ENCODE measurements around the gene APOC1.
"Not testable (repeated sequence)": the region's sequence is repeated elsewhere in the genome, so short reads cannot be mapped to it uniquely, and the experiment has no call there.

Gene APOC1

DNA sequence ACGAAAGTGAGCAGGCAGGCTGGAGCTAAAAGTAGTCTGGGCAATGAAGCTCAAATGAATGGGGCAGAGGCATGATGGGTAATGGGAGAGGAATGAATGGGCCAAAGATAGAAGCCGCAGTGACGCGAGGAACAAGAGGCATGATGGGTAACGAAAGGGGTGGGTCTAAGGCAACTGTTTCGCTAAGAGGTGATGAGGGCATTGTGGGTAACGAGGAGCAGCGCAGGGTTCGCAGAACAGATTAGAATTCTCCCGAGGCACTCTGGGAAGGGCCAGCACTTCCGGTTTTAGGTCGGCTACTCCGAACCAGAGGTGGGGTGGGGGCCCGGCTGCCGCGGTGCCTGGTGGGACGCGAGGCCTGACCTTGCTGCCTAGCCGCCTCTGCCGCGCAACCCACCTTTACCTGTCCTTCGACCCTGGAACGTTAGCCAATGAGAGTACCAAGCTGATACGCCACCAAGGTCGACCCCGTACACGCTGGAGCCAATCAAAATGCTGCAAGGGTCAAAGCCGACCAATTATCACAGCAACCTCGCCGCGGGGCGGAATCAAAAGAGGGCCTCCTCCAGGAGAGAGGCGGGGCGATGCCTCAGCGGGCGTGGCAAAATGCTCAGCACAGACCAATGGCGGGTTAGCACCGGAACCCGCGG, 23.9 kb upstream of the APOC1 start:
- DNase-seq = peak; percentile 100

DNA sequence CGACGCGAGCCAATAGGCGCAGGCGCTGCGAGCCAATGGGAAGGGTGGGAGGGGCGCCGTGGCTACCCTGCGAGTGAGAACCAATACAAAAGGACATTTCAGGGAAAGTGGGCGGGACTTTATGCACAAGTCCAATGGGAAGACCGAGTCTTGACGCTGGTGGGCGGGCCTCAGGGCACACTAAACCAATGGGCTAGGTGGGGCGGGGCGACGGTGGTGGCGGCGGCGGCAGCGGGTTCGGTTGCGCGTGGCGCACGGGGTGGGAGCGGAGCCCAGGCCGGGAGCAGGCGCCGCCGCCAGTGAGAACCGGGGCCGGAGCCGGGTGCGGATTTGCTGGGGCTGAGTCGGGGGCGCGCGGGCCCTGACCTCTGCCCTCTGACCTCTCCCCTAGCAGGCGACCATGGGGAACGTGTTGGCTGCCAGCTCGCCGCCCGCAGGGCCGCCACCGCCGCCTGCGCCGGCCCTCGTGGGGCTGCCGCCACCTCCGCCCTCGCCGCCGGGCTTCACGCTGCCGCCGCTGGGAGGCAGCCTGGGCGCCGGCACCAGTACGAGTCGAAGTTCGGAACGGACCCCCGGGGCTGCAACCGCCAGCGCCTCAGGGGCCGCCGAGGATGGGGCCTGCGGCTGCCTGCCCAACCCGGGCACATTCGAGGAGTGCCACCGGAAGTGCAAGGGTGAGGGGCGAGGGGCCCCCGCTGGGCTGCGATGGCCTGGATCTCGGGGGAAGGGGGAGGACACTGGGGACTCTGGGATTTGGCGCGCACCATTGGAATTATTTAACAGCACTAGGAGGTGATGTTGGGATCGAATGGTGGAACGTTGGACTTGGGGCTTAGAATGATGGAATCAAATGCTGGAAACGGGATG, 23.2 kb upstream of the APOC1 start, which contains the start of gene TOMM40:
TSS of gene TOMM40 (plus strand) at position 239 of the 867 bp plus-strand sequence. CDS start at position 401, 162 bp downstream.
- DNase-seq = peak; percentile 38

DNA sequence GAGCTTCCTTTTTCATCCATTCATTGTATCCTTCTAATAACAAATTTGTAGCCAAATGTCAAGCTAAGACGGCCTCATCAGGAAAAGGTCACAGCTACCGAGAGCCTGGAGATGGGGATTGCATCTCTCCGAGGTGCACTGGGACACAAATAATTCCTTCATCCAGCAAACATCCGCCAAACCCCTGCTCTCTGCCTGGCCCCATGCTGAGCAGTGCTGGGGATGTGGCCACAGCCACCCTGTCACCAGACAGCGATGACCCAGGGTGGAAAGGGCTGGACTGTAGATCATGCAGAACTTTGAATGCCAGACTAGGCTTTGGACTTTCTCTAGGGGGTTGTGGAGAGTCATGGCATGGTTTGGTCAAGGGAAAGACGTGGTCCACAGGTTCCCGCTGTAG, 21.5 kb upstream of the APOC1 start:
- no peak for DNase-seq

DNA sequence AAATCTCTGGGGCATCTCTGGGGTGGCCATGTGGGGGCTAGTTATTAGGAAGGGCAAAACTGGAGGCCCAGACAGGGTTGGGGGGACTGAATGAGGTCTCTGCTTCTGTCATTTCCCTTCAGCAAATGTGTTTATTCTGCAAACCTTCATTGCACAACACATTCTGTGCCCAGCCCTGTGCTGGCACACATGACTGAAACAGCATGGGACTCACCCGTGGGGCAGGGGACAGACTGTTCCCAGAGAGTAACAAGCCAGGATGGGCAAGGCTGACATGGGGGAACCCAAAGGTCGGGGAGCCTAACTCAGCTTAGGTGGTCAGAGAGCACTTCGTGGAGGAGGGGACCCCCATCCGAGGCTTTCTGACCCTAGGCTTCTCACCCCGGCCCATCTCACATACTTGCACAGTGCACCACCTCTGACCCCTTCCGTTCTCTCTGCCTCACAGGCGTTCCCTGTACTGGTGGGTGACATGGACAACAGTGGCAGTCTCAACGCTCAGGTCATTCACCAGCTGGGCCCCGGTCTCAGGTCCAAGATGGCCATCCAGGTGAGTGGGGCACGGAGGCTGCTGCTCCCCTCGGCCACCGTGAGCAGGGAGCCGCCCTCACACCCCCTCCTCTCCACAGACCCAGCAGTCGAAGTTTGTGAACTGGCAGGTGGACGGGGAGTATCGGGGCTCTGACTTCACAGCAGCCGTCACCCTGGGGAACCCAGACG, 20.9 kb upstream of the APOC1 start:
- no peak for DNase-seq

DNA sequence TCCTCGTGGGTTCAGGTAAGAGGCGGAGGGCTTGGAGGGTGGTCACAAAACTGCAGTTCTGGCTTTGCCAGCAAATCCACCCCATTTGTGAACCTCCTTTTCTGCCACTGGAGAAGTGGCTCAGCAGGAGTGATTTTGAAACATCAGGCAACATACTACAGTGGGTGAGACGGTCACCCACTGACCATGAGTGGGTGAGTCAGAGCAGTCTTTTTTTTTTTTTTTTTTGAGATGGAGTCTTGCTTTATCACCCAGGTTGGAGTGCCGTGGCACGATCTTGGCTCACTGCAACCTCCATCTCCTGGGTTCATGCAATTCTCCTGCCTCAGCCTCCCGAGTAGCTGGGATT, 20.4 kb upstream of the APOC1 start:
- no peak for DNase-seq

DNA sequence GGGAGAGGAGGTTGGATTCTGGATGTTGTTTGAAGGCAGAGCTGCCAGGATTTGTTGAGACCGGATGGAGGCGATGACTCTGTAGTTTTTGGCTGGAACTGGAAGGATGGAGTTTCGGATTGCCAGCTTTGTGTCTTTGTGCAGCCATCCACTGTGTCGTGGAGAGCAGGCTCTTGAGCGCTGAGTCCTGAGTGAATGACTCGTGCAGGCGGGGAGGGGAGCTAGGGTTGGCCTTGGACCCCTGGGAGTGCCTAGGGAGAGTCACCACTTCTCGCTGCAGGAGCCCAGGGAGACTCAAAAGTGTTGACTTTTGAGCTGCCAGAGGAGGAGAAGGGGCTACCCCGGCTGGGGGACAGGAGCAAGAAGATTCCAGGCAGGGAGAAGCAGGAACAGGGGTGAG, 19.5 kb upstream of the APOC1 start:
- DNase-seq = no peak

DNA sequence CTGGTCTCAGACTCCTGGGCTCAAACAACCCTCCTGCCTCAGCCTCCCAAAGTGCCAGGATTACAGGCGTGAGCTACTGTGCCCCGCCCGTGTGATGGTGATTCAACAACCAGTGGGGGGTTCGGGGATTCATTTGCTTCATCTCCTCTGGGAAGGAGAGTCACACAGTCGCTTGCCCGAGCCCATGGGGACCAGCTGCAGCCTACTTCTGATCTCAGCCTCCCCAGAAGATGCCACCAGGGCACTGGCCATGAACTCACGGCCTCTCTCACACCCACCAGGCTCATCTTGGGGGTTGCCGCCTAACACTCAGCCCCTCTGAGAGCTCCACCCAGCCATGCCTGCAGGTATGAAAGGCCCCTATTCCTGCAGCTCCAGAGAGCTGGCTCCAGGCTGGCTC, 16.6 kb upstream of the APOC1 start:
- DNase-seq = no peak

DNA sequence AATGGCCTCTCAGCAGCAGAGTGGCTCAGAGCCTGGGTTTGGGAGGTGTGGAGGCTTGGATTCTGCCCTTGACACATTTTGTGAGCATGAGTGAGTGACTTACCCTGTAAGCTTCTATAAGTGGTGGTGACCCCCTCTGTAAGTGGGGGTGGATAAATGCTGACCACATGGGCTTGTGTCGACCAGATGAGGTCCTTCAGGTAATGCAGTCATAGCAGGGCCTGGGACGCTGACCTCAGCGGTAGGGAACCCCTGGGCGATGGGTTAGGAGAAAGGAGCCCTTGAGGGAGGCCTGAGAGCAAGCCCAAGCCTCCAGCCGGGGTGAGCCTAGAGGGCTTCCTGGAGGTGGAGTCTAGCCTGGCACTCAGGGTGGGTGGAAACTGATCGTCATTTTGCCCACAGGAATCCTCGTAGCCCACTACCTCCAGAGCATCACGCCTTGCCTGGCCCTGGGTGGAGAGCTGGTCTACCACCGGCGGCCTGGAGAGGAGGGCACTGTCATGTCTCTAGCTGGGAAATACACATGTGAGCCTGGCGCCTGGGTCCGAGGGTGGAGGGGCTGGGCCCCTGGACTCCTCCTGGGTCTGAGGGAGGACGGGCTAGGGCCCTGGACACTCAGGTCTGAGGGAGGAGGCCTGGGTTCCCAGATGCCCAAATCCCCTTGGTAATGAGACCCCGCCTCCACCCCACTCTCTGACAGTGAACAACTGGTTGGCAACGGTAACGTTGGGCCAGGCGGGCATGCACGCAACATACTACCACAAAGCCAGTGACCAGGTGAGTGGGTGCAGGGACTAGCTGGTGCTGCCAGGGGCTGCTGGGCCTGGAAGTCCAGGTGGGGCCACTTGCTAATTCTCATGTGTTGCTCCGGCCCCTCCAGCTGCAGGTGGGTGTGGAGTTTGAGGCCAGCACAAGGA, 13.8 kb upstream of the APOC1 start:
- DNase-seq = no peak

DNA sequence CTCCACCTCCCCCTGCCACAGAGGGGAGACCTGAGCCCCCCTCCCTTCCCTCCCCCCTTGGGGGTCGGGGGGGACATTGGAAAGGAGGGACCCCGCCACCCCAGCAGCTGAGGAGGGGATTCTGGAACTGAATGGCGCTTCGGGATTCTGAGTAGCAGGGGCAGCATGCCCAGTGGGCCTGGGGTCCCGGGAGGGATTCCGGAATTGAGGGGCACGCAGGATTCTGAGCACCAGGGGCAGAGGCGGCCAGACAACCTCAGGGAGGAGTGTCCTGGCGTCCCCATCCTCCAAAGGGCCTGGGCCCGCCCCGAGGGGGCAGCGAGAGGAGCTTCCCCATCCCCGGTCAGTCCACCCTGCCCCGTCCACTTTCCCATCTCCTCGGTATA, 11.2 kb upstream of the APOC1 start:
- no peak for DNase-seq

DNA sequence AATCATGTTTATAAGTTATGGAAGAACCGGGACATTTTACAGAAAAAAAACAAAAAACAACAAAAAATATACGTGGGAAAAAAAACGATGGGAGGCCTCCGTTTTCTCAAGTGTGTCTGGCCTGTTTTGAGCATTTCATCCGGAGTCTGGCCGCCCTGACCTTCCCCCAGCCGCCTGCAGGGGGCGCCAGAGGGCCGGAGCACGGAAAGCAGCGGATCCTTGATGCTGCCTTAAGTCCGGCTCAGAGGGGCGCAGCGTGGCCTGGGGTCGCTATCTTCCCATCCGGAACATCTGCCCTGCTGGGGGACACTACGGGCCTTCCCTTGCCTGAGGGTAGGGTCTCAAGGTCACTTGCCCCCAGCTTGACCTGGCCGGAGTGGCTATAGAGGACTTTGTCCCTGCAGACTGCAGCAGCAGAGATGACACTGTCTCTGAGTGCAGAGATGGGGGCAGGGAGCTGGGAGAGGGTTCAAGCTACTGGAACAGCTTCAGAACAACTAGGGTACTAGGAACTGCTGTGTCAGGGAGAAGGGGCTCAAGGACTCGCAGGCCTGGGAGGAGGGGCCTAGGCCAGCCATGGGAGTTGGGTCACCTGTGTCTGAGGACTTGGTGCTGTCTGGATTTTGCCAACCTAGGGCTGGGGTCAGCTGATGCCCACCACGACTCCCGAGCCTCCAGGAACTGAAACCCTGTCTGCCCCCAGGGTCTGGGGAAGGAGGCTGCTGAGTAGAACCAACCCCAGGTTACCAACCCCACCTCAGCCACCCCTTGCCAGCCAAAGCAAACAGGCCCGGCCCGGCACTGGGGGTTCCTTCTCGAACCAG, 10.6 kb upstream of the APOC1 start:
- DNase-seq = peak; percentile 79

DNA sequence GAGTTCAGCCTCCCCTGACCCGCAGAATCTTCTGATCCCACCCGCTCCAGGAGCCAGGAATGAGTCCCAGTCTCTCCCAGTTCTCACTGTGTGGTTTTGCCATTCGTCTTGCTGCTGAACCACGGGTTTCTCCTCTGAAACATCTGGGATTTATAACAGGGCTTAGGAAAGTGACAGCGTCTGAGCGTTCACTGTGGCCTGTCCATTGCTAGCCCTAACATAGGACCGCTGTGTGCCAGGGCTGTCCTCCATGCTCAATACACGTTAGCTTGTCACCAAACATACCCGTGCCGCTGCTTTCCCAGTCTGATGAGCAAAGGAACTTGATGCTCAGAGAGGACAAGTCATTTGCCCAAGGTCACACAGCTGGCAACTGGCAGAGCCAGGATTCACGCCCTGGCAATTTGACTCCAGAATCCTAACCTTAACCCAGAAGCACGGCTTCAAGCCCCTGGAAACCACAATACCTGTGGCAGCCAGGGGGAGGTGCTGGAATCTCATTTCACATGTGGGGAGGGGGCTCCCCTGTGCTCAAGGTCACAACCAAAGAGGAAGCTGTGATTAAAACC, 9.9 kb upstream of the APOC1 start:
- peak; percentile 17 for DNase-seq

DNA sequence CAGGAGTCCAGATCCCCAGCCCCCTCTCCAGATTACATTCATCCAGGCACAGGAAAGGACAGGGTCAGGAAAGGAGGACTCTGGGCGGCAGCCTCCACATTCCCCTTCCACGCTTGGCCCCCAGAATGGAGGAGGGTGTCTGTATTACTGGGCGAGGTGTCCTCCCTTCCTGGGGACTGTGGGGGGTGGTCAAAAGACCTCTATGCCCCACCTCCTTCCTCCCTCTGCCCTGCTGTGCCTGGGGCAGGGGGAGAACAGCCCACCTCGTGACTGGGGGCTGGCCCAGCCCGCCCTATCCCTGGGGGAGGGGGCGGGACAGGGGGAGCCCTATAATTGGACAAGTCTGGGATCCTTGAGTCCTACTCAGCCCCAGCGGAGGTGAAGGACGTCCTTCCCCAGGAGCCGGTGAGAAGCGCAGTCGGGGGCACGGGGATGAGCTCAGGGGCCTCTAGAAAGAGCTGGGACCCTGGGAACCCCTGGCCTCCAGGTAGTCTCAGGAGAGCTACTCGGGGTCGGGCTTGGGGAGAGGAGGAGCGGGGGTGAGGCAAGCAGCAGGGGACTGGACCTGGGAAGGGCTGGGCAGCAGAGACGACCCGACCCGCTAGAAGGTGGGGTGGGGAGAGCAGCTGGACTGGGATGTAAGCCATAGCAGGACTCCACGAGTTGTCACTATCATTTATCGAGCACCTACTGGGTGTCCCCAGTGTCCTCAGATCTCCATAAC, 8.8 kb upstream of the APOC1 start, which contains the start of gene APOE:
TSS of gene APOE (plus strand) at position 360 of the 724 bp plus-strand sequence. CDS start 829 bp downstream, outside the sequence.
- no peak for DNase-seq

DNA sequence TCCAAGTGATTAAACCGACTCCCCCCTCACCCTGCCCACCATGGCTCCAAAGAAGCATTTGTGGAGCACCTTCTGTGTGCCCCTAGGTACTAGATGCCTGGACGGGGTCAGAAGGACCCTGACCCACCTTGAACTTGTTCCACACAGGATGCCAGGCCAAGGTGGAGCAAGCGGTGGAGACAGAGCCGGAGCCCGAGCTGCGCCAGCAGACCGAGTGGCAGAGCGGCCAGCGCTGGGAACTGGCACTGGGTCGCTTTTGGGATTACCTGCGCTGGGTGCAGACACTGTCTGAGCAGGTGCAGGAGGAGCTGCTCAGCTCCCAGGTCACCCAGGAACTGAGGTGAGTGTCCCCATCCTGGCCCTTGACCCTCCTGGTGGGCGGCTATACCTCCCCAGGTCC, 6.8 kb upstream of the APOC1 start:
- no peak for DNase-seq

DNA sequence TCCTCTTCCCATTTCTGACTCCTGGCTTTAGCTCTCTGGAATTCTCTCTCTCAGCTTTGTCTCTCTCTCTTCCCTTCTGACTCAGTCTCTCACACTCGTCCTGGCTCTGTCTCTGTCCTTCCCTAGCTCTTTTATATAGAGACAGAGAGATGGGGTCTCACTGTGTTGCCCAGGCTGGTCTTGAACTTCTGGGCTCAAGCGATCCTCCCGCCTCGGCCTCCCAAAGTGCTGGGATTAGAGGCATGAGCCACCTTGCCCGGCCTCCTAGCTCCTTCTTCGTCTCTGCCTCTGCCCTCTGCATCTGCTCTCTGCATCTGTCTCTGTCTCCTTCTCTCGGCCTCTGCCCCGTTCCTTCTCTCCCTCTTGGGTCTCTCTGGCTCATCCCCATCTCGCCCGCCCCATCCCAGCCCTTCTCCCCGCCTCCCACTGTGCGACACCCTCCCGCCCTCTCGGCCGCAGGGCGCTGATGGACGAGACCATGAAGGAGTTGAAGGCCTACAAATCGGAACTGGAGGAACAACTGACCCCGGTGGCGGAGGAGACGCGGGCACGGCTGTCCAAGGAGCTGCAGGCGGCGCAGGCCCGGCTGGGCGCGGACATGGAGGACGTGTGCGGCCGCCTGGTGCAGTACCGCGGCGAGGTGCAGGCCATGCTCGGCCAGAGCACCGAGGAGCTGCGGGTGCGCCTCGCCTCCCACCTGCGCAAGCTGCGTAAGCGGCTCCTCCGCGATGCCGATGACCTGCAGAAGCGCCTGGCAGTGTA, 6.2 kb upstream of the APOC1 start:
- no peak for DNase-seq

DNA sequence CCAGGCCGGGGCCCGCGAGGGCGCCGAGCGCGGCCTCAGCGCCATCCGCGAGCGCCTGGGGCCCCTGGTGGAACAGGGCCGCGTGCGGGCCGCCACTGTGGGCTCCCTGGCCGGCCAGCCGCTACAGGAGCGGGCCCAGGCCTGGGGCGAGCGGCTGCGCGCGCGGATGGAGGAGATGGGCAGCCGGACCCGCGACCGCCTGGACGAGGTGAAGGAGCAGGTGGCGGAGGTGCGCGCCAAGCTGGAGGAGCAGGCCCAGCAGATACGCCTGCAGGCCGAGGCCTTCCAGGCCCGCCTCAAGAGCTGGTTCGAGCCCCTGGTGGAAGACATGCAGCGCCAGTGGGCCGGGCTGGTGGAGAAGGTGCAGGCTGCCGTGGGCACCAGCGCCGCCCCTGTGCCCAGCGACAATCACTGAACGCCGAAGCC, 5.6 kb upstream of the APOC1 start:
- DNase-seq = no peak

DNA sequence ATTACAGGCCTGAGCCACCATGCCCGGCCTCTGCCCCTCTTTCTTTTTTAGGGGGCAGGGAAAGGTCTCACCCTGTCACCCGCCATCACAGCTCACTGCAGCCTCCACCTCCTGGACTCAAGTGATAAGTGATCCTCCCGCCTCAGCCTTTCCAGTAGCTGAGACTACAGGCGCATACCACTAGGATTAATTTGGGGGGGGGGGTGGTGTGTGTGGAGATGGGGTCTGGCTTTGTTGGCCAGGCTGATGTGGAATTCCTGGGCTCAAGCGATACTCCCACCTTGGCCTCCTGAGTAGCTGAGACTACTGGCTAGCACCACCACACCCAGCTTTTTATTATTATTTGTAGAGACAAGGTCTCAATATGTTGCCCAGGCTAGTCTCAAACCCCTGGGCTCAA, 4.6 kb upstream of the APOC1 start:
- DNase-seq = no peak

DNA sequence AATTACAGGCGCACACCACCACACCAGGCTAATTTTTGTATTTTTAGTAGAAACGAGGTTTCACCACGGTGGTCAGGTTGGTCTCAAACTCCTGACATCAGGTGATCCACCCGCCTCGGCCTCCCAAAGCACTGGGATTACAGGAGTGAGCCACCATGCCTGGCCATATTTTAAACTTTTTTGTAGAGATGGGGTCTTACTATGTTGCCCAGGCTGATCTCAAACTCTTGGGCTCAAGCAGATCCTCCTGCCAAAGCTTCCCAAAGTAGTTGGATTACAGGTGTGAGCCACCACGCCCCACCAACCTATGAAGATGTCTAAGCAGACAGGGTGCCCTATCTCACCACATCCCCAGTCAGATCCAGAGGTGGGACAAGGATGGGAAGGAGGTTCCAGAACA, 2.5 kb upstream of the APOC1 start:
- not testable (repeated sequence) for DNase-seq

DNA sequence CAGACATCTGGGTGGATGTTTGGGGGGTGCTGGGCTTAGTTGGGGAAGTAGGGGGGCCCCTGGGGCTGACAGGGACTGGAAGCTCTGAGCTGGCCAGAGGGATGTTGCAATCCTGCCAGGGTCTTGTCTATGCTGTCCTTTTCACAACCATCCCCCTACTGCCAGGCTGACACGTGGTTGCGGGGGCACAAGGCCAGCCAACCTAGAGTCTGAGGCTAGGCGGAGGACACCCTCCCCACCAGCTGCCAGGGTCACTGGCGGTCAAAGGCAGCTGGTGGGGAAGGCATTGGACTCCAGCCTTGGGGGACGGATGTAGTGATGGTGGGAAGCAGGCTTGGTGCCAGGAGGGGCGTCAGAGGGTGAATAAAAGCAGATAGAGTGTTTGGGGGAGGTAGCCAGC, 1.6 kb upstream of the APOC1 start:
- DNase-seq = no peak

DNA sequence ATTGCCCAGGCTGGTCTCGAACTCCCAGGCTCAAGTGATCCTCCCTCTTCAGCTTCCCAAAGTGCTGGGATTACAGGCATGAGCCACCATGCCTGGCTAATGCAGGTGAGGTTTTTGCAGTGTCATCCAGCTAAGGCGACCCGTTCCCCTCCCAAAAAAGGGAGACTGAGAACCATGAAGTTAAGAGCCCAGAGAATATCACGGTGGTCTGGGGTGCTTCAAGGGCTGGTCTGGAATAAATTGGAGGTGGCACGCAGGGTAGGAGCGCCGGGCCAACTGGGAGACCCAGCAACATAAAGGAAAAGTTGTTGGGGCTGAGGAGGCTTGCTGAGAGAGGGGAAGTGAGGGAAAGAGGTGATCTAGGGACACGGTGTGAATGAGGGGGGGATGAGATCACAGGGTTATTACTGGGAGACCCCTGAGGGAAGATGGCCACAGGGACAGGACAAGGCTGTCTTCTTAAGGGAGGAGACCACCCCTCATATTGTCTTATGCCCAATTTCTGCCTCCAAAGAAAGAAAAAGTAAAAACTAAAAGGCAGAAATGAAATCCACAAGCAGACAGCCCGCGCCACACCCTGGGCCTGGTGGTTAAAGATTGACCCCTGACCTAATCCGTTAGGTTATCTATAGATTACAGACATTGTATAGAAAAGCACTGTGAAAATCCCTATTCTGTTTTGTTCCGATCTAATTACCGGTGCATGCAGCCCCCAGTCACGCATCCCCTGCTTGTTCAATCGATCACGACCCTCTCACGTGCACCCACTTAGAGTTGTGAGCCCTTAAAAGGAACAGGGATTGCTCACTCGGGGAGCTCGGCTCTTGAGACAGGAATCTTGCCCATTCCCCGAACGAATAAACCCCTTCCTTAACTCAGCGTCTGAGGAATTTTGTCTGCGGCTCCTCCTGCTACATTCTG, 636 bp upstream of the APOC1 start:
- DNase-seq = not testable (repeated sequence)
